22Rv1 (cell line): ENCODE data around the gene RFESD.

Experiments
- CTCF ChIP-seq: fragments of 450-650 bp; IDR thresholded peaks from 2 replicates; pipeline ENCODE4 v1.5.1; 2017; ENCODE audit warnings: mild to moderate bottlenecking
- ZFX ChIP-seq: fragments of 450-650 bp; IDR thresholded peaks from 2 replicates; pipeline ENCODE4 v1.6.1; 2017; ENCODE audit warnings: antibody characterized with exemption, borderline replicate concordance

- TF ChIP-seq CTCF (no peak), ZFX (no peak)
These were observed 46.0 kb upstream of the RFESD start for GRCh38 chr5:95600557-95600956.
